Osteoblast (primary cell): ENCODE measurements around the gene HK1. TPM values are rescaled to one million over a fixed set of nuclear protein-coding genes. Genes with fewer than 3 reads are reported as not detected.

Experiments
- DNase-seq: peaks from one replicate; pipeline ENCODE4 v3.0.0; 2011; ENCODE audit warnings: low spot score, mixed read lengths; ENCODE audit not compliant: insufficient read length; ENCODE audit errors: missing footprints
- H2AFZ ChIP-seq: 2 replicates; pipeline ENCODE4 v1.6.0; 2011; ENCODE audit warnings: mild to moderate bottlenecking, low read length
- H3K27ac ChIP-seq: 2 replicates; pipeline ENCODE4 v1.5.1; 2011; ENCODE audit warnings: mild to moderate bottlenecking, low read depth, low read length, moderate library complexity
- H3K27me3 ChIP-seq: 2 replicates; pipeline ENCODE4 v1.6.0; 2012; ENCODE audit warnings: mild to moderate bottlenecking, control low read depth, inconsistent platforms, low read length, moderate library complexity; ENCODE audit not compliant: insufficient read depth
- H3K36me3 ChIP-seq: 2 replicates; pipeline ENCODE4 v1.5.1; 2011; ENCODE audit warnings: mild to moderate bottlenecking, low read length, control low read depth, moderate library complexity; ENCODE audit not compliant: insufficient read depth
- H3K4me1 ChIP-seq: 2 replicates; pipeline ENCODE4 v1.5.1; 2011; ENCODE audit warnings: mild to moderate bottlenecking, low read length, control low read depth, moderate library complexity; ENCODE audit not compliant: insufficient read depth
- H3K4me2 ChIP-seq: 2 replicates; pipeline ENCODE4 v1.6.0; 2011; ENCODE audit warnings: mild to moderate bottlenecking, low read length; ENCODE audit not compliant: insufficient read depth
- H3K4me3 ChIP-seq: fragments of 200-600 bp; sonication (generic); 3 replicates; pipeline ENCODE4 v1.5.1; 2012; ENCODE audit warnings: mild to moderate bottlenecking, low read length, inconsistent platforms; ENCODE audit not compliant: insufficient read depth
- H3K79me2 ChIP-seq: 2 replicates; pipeline ENCODE4 v1.6.0; 2012; ENCODE audit warnings: mild to moderate bottlenecking, low read length, control low read depth, inconsistent platforms; ENCODE audit not compliant: insufficient read depth
- H3K9me3 ChIP-seq: 2 replicates; pipeline ENCODE4 v1.5.1; 2011; ENCODE audit warnings: low read depth, low read length, control low read depth
- H4K20me1 ChIP-seq: 2 replicates; pipeline ENCODE4 v1.6.0; 2012; ENCODE audit warnings: mild to moderate bottlenecking, low read length, control low read depth; ENCODE audit not compliant: insufficient read depth
- total RNA-seq: library from RNA; depleted of rRNA; stranded (reverse); fragments of >200 nt; gene quantifications from 2 replicates; pipeline ENCODE4 v1.2.3, GENCODE V29; 2012
- TF ChIP-seq, protein P1 (sequence below): IDR thresholded peaks from 2 replicates; pipeline ENCODE4 v1.5.1; 2011; ENCODE audit warnings: mild to moderate bottlenecking, low read depth, low read length, moderate library complexity; ENCODE audit errors: extremely low read depth

The HK1 gene
- total RNA-seq, 1 donor: 111 TPM

DNA sequence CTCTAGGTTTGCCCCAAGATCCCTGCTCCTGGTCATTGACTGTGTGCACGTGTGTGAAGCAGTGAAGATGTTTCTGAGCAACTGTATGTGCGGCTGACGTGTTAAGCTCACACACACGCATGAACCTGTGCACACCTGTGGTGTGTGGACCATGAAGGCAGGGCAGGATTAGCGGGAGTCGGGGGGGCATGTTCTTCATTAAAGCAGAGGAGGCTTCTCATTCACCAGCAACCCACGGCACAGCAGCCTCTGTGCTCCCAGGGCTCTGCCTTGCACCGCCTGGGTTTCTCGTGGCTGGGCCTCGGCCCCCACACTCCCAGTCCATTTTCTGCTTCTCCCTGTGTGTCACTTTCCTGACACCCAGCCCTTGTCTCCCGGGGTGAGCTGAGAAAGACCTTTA lies 139.2 kb downstream of the HK1 start:
- TF ChIP-seq, protein P1, sequence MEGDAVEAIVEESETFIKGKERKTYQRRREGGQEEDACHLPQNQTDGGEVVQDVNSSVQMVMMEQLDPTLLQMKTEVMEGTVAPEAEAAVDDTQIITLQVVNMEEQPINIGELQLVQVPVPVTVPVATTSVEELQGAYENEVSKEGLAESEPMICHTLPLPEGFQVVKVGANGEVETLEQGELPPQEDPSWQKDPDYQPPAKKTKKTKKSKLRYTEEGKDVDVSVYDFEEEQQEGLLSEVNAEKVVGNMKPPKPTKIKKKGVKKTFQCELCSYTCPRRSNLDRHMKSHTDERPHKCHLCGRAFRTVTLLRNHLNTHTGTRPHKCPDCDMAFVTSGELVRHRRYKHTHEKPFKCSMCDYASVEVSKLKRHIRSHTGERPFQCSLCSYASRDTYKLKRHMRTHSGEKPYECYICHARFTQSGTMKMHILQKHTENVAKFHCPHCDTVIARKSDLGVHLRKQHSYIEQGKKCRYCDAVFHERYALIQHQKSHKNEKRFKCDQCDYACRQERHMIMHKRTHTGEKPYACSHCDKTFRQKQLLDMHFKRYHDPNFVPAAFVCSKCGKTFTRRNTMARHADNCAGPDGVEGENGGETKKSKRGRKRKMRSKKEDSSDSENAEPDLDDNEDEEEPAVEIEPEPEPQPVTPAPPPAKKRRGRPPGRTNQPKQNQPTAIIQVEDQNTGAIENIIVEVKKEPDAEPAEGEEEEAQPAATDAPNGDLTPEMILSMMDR: no peak
- Histone ChIP-seq H3K4me3 (no peak overlapping the region), H3K36me3 (no peaks in the 10 kb centered on the region), H3K27ac (no peak overlapping the region), H3K9me3 (no peaks in the 10 kb centered on the region), H3K4me2 (no peak overlapping the region), H3K79me2 (no peaks in the 10 kb centered on the region), H2AFZ (no peak overlapping the region), H4K20me1 (no peaks in the 10 kb centered on the region), H3K4me1 (no peaks in the 10 kb centered on the region), H3K27me3 (peaks cover 20% of the 10 kb centered on the region)
- no peak for DNase-seq

DNA sequence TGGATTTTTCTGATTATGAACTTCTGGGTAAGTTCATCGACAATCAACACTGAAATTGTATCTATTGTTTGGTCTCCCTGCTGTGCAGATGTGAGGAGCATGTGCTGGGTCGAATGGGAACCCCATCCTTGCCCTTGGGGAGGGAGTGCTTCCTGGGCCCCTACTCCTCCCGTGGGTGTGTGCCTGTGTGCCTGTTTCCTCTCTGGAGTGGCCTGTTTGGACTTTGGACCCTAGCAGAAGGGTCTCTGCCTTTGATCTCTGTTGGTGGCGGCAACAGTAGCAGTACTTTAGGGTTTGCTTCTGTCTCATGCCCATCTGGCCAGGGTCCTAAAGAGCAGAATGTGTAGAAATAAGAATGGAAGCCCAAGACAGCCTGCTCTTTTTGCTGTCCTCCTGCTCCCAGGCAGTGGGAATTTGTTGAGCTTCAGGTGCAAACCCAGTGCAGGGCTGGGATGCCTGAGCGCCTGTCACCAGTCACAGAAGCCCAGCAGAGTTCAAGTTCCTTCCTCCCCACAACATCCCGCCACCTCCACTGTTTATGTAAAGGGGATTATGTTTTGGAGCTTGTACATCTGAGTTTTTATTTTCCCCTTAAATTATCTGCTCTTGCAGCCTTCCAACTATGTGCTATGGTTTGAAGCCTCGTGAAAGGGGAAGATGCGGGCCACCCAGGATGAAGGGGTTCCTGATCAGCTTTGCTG lies 139.9 kb downstream of the HK1 start:
- Histone ChIP-seq H3K4me1 (no peaks in the 10 kb centered on the region), H3K27me3 (peaks cover 24% of the 10 kb centered on the region), H3K36me3 (no peaks in the 10 kb centered on the region), H4K20me1 (no peaks in the 10 kb centered on the region), H3K4me2 (no peak overlapping the region), H3K27ac (no peak overlapping the region), H3K9me3 (no peaks in the 10 kb centered on the region), H3K79me2 (no peaks in the 10 kb centered on the region), H3K4me3 (no peak overlapping the region), H2AFZ (no peak overlapping the region)
- no peak for DNase-seq
- TF ChIP-seq, protein P1: no peak

DNA sequence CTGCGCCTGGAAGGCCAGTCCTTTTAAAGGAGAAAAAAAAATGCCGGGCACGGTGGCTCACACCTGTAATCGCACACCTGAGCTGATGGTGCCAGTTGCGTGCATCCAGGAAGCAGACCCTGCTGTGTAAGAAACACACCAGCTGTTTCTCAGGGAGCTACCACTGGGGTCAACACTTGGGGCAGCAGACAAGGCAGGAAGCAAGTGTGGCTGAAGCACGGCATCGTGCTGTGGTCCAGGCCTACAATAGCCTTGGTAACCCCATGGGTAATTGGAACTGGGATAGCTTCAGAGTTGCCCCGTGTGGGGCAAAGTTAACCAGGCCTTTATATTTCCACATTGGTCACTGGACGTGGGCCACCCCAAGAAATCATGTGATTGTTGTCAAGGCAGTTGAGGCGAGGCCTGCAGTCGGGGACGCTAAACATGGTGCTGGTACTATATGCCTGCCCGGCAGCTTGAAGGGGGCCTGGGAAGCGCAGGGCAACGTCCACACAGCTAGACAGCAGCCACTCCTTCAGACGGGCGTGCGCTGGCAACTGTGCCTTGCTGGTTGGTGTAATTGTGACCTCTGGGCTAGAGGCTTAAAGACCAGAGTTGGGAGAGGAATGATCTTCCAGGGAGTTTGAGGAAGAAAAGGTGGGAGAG lies 140.9 kb downstream of the HK1 start:
- Histone ChIP-seq H3K9me3 (no peaks in the 10 kb centered on the region), H3K27ac (no peak overlapping the region), H3K4me3 (no peak overlapping the region), H3K27me3 (peaks cover 26% of the 10 kb centered on the region), H4K20me1 (no peaks in the 10 kb centered on the region), H3K4me2 (no peak overlapping the region), H2AFZ (no peak overlapping the region), H3K79me2 (no peaks in the 10 kb centered on the region), H3K4me1 (no peaks in the 10 kb centered on the region), H3K36me3 (no peaks in the 10 kb centered on the region)
- DNase-seq: no peak
- TF ChIP-seq, protein P1: no peak

DNA sequence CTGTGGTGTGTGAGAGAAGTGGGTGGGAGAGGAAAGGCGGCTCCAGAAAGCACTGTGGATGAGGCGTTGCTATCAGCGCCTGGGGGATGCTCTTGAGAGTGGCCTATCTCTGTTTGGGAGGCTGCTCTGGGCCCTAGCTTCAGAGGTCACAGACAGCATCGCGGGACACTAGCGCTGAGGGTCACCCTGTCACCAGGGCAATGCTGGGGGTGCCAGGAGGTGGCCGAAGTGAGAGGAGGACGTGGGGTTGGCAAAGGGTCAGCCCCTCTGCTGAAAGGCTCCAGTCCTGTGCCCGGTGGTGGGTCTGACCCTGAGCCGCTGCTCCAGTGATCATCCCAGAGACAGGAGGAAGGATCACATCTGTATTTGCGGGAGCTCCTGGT lies 141.4 kb downstream of the HK1 start:
- Histone ChIP-seq H3K4me2 (no peak overlapping the region), H3K79me2 (no peaks in the 10 kb centered on the region), H3K27me3 (peaks cover 26% of the 10 kb centered on the region), H3K36me3 (no peaks in the 10 kb centered on the region), H3K27ac (no peak overlapping the region), H2AFZ (no peak overlapping the region), H4K20me1 (no peaks in the 10 kb centered on the region), H3K9me3 (no peaks in the 10 kb centered on the region), H3K4me1 (no peaks in the 10 kb centered on the region), H3K4me3 (no peak overlapping the region)
- TF ChIP-seq, protein P1: no peak
- no peak for DNase-seq
